ENCODE results near the gene ACO2. TPM values are rescaled to one million over a fixed set of nuclear protein-coding genes. Genes with fewer than 3 reads are reported as not detected.

The ACO2 gene
- total and polyA plus RNA-seq, 2 of the 13 experiments (the other 11 are each of a cell fraction or from before 2014, with no cell fraction given), result 19.2 to 45.6 TPM

- TF ChIP-seq HOMEZ (CRISPR knock-in tag; IDR thresholded peaks at IDR 0.05; ENCODE audit: low read depth) (no peak), ZFP82 (CRISPR knock-in tag; IDR thresholded peaks at IDR 0.05; ENCODE audit: borderline replicate concordance) (no peak), ZNF850 (CRISPR knock-in tag; conservative IDR thresholded peaks at IDR 0.05) (no peak), ZSCAN5A (CRISPR knock-in tag; IDR thresholded peaks at IDR 0.05; ENCODE audit: borderline replicate concordance) (no peak), BORCS8-MEF2B (CRISPR knock-in tag; IDR thresholded peaks at IDR 0.05) (peak; percentile 30; the same call in 1 of the 2 replicates), MAZ (IDR thresholded peaks at IDR 0.05; ENCODE audit: borderline replicate concordance, low read depth, low read length) (peak; percentile 100), MAZ (CRISPR knock-in tag; IDR thresholded peaks at IDR 0.05; ENCODE audit: low read depth) (peak; percentile 95), TFDP1 (CRISPR knock-in tag; IDR thresholded peaks at IDR 0.05; ENCODE audit: borderline replicate concordance) (peak; percentile 71), ZNF18 (CRISPR knock-in tag; IDR thresholded peaks at IDR 0.05; ENCODE audit: insufficient replicate concordance) (no peak), ZNF296 (CRISPR knock-in tag; conservative IDR thresholded peaks at IDR 0.05) (0 out of 2 replicates have a peak, but pooled peaks have one; percentile 36), ZNF646 (CRISPR knock-in tag; IDR thresholded peaks at IDR 0.05) (no peak), ZNF101 (CRISPR knock-in tag; IDR thresholded peaks at IDR 0.05; ENCODE audit: borderline replicate concordance, low read depth) (no peak), POLR2G (IDR thresholded peaks at IDR 0.05; ENCODE audit: low read depth, low read length) (peak; percentile 75), ZNF547 (CRISPR knock-in tag; IDR thresholded peaks at IDR 0.05) (0 out of 2 replicates have a peak, but pooled peaks have one; percentile 71)
Observed at GRCh38 chr22:41448189-41448808, 20.6 kb upstream of the ACO2 start (continued).

Measured in HepG2 (cell line).